ENCODE measurements around the gene NUBPL.
"Not testable (repeated sequence)": the region's sequence is repeated elsewhere in the genome, so short reads cannot be mapped to it uniquely, and the experiment has no call there.

NUBPL gene

DNA sequence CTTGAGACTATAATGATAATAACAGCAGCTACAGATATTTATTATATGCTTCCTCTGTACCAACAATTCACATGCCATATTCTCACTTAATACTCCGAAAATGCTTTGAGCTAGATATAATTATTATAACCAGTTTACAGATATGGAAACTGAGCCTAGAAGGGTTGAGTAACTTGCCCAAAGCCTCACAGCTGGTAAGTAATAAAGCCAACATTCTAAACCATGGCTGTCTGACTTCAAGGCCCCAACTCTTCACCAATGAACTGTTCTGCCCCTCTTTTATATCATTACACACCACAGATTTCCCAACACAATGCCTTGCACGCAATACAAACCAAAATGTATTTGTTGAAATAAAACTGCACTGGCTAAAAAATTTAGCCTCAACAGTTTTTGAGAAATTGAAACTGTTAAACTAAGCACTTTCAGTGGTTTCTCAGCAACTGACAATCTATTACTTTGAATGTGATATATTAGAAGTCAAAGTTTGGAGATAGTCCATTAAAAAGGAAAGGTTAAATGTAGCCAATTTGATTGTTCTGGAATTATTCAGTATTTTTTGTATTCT lies 293.4 kb downstream of the NUBPL start:
- TF ChIP-seq, protein P1, sequence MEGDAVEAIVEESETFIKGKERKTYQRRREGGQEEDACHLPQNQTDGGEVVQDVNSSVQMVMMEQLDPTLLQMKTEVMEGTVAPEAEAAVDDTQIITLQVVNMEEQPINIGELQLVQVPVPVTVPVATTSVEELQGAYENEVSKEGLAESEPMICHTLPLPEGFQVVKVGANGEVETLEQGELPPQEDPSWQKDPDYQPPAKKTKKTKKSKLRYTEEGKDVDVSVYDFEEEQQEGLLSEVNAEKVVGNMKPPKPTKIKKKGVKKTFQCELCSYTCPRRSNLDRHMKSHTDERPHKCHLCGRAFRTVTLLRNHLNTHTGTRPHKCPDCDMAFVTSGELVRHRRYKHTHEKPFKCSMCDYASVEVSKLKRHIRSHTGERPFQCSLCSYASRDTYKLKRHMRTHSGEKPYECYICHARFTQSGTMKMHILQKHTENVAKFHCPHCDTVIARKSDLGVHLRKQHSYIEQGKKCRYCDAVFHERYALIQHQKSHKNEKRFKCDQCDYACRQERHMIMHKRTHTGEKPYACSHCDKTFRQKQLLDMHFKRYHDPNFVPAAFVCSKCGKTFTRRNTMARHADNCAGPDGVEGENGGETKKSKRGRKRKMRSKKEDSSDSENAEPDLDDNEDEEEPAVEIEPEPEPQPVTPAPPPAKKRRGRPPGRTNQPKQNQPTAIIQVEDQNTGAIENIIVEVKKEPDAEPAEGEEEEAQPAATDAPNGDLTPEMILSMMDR (IDR thresholded peaks at IDR 0.05; ENCODE audit: low read depth, low read length), result no peak
- no peak overlapping the region for H3K4me3 ChIP-seq (ENCODE audit: low read depth, low read length)
- in situ Hi-C loops (cut with HindIII; ENCODE audit: low sequenced_read_pairs), result no loop called here
- no peak for DNase-seq (ENCODE audit: low read depth, low spot score)

- in situ Hi-C loops (cut with HindIII; ENCODE audit: low sequenced_read_pairs), result no loop called here
- no peak for DNase-seq (ENCODE audit: low read depth, low spot score)
- H3K4me3 ChIP-seq (ENCODE audit: low read depth, low read length), result no peak overlapping the region
- TF ChIP-seq, protein P1 (IDR thresholded peaks at IDR 0.05; ENCODE audit: low read depth, low read length), result no peak
These were observed 294.1 kb downstream of the NUBPL start for GRCh38 chr14:31855262-31855661.

- DNase-seq (ENCODE audit: low read depth, low spot score); in situ Hi-C loops (cut with HindIII; ENCODE audit: low sequenced_read_pairs); H3K4me3 ChIP-seq (ENCODE audit: low read depth, low read length): not testable (repeated sequence)
These were observed 294.8 kb downstream of the NUBPL start for GRCh38 chr14:31856003-31856402.

GRCh38 chr14:31858868-31859267 lies 297.7 kb downstream of the NUBPL start:
- peak; percentile 58 for DNase-seq (ENCODE audit: low read depth, low spot score)
- H3K4me3 ChIP-seq (ENCODE audit: low read depth, low read length), result no peak overlapping the region
- TF ChIP-seq, protein P1 (IDR thresholded peaks at IDR 0.05; ENCODE audit: low read depth, low read length), result no peak
- in situ Hi-C loops (cut with HindIII; ENCODE audit: low sequenced_read_pairs), result no loop called here

GRCh38 chr14:31864937-31865855 lies 304.0 kb downstream of the NUBPL start:
- no peak overlapping the region for H3K4me3 ChIP-seq (ENCODE audit: low read depth, low read length)
- in situ Hi-C loops (cut with HindIII; ENCODE audit: low sequenced_read_pairs), result no loop called here

GRCh38 chr14:31867570-31867969 lies 306.4 kb downstream of the NUBPL start:
- in situ Hi-C loops (cut with HindIII; ENCODE audit: low sequenced_read_pairs), result no loop called here
- no peak for DNase-seq (ENCODE audit: low read depth, low spot score)
- H3K4me3 ChIP-seq (ENCODE audit: low read depth, low read length), result no peak overlapping the region
- TF ChIP-seq, protein P1 (IDR thresholded peaks at IDR 0.05; ENCODE audit: low read depth, low read length), result no peak

More at GRCh38 chr14:31864937-31865855, 304.0 kb downstream of the NUBPL start:
- TF ChIP-seq, protein P1 (IDR thresholded peaks at IDR 0.05; ENCODE audit: low read depth, low read length), result no peak
- DNase-seq (ENCODE audit: low read depth, low spot score), result no peak

DNA sequence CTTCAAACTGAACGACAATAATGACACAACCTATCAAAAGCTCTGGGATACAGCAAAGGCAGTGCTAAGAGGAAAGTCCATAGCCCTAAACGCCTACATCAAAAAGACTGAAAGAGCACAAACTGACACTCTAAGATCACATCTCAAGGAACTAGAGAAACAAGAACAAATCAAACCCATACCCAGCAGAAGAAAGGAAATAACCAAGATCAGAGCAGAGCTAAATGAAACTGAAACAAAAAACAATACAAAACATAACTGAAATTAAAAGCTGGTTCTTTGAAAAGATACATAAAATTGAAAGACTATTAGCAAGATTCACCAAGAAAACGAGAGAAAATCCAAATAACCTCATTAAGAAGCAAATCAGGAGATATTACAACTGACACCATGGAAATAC lies 306.9 kb downstream of the NUBPL start:
- DNase-seq (ENCODE audit: low read depth, low spot score); in situ Hi-C loops (cut with HindIII; ENCODE audit: low sequenced_read_pairs); H3K4me3 ChIP-seq (ENCODE audit: low read depth, low read length): not testable (repeated sequence)

All from astrocyte of the spinal cord (primary cell).